K562 (cell line): ENCODE measurements around the gene ARIH1.
"Not testable (repeated sequence)": the region's sequence is repeated elsewhere in the genome, so short reads cannot be mapped to it uniquely, and the experiment has no call there.

Experiments
- POLR2A ChIP-seq: fragments of 450-650 bp; conservative IDR thresholded peaks from 2 replicates; pipeline ENCODE4 v1.6.1; 2016
- ZFP36 ChIP-seq: fragments of 150-350 bp; IDR thresholded peaks from 2 replicates; pipeline ENCODE4 v1.6.1; 2018; ENCODE audit warnings: low read length, low read depth; ENCODE audit not compliant: partially characterized antibody
- ZNF766 ChIP-seq: fragments of 200-800 bp; sonication (Bioruptor generic); conservative IDR thresholded peaks from 2 replicates; pipeline ENCODE4 v1.6.1; 2016; ENCODE audit warnings: missing genetic modification characterization, missing compliant biosample characterization
- TF ChIP-seq, protein P1 (sequence below), 2 experiments: fragments of 450-650 bp in 1 of 2; sonication (generic) in 1 of 2; formaldehyde crosslinking; conservative IDR thresholded peaks; 2 replicates each; pipeline versions ENCODE4 v1.4.0 to v1.8.1; 2020 to 2022; ENCODE audit warnings: mild to moderate bottlenecking in 1 of 2, missing genetic modification reagents in 1 of 2

DNA sequence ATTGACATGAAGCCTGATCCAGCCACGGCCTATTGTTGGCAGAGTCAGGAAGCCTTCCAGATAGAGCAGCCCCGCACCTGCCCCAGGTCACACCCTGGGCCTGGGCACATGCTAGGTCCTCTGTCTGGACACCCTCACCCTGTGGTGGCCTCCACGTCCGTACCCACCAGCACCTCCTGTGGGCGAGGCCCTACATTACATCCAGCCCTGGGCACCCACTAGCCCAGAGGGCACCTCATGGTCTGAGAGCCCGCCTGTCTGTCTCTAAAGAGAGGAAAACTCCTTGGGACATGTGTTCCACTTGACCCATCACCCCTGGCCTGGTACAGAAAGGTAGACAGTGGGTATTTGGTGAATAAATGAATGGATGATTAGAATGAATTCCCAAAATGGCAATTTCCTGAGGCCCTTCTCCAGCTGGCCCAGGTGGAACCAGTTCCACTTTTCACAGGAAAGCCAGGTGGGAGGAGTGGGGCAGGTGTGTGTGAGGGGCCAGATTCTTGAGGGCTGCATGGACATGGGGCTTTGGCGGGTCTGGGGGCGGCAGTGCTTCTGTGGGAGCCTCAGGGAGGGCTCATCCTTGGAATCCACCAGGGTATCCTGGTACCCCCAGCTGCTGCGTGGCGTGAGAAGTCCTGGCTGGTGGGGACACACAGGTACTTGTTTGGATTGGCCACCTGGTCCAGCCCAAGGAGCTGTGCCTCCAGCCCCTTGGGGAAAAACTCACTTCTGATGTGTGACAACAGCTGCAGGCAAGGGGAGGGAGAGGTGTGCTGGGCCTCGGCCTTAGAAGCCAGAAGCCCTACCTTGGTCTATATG is 154.3 kb downstream of the ARIH1 start:
- TF ChIP-seq ZNF766 (CRISPR knock-in tag); ZFP36; POLR2A: not testable (repeated sequence)
- TF ChIP-seq, protein P1, sequence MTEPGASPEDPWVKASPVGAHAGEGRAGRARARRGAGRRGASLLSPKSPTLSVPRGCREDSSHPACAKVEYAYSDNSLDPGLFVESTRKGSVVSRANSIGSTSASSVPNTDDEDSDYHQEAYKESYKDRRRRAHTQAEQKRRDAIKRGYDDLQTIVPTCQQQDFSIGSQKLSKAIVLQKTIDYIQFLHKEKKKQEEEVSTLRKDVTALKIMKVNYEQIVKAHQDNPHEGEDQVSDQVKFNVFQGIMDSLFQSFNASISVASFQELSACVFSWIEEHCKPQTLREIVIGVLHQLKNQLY (CRISPR knock-in tag; conservative IDR thresholded peaks at IDR 0.05) = not testable (repeated sequence)
